Neuronal stem cell (in vitro differentiated cells): ENCODE results near the gene RGS6.

ENCODE experiments used
- DNase-seq: peaks from one replicate; pipeline ENCODE4 v3.0.0-alpha.2; 2013; ENCODE audit warnings: low spot score
- H2AFZ ChIP-seq: one replicate; pipeline ENCODE4 v1.6.1; 2013; ENCODE audit warnings: mild to moderate bottlenecking, low read length, inconsistent platforms
- H2AK5ac ChIP-seq: 2 replicates; pipeline ENCODE4 v1.6.1; 2013; ENCODE audit warnings: low read depth, mild to moderate bottlenecking, inconsistent platforms, low read length, moderate library complexity, mixed read lengths
- H2BK120ac ChIP-seq: 2 replicates; pipeline ENCODE4 v1.6.1; 2013; ENCODE audit warnings: low read depth, mild to moderate bottlenecking, inconsistent platforms, low read length, moderate library complexity, mixed read lengths
- H2BK12ac ChIP-seq: one replicate; pipeline ENCODE4 v1.6.1; 2013; ENCODE audit warnings: low read length, inconsistent platforms
- H2BK15ac ChIP-seq: 2 replicates; pipeline ENCODE4 v1.6.1; 2013; ENCODE audit warnings: mild to moderate bottlenecking, low read length, inconsistent platforms, mixed read lengths
- H2BK5ac ChIP-seq: one replicate; pipeline ENCODE4 v1.6.1; 2013; ENCODE audit warnings: inconsistent platforms, mild to moderate bottlenecking, low read length, moderate library complexity
- H3K14ac ChIP-seq: one replicate; pipeline ENCODE4 v1.6.1; 2013; ENCODE audit warnings: low read length, inconsistent platforms
- H3K18ac ChIP-seq: 2 replicates; pipeline ENCODE4 v1.6.1; 2013; ENCODE audit warnings: low read length, inconsistent platforms
- H3K23ac ChIP-seq: 2 replicates; pipeline ENCODE4 v1.6.1; 2013; ENCODE audit warnings: low read depth, mild to moderate bottlenecking, mixed read lengths, low read length, inconsistent platforms; ENCODE audit not compliant: poor library complexity
- H3K27ac ChIP-seq: replicated peaks from 3 replicates; pipeline ENCODE4 v1.5.1; 2013; ENCODE audit warnings: low read length, inconsistent platforms
- H3K27me3 ChIP-seq, 3 experiments: 2 replicates each; pipeline ENCODE4 v1.6.1; 2013; ENCODE audit warnings: low read length in 3 of 3, mild to moderate bottlenecking in 2 of 3, inconsistent platforms in 1 of 3, low read depth in 1 of 3, mixed read lengths in 1 of 3, moderate library complexity in 1 of 3; ENCODE audit not compliant: control insufficient read depth in 3 of 3, insufficient read depth in 3 of 3
- H3K36me3 ChIP-seq, 2 donors: replicated peaks in 1 of 2; 2 replicates each; pipeline ENCODE4 v1.6.1; 2013; ENCODE audit warnings: low read length in 2 of 2; ENCODE audit not compliant: control insufficient read depth in 2 of 2, insufficient read depth in 2 of 2
- H3K4ac ChIP-seq: 2 replicates; pipeline ENCODE4 v1.6.1; 2013; ENCODE audit warnings: inconsistent platforms, mild to moderate bottlenecking, low read length, moderate library complexity
- H3K4me1 ChIP-seq, 2 donors: 1 replicate in 1 of 2; 2 replicates in 1 of 2; pipeline ENCODE4 v1.6.1; 2013; ENCODE audit warnings: low read length in 2 of 2, low read depth in 1 of 2; ENCODE audit not compliant: control insufficient read depth in 2 of 2, insufficient read depth in 1 of 2
- H3K4me2 ChIP-seq: one replicate; pipeline ENCODE4 v1.6.1; 2013; ENCODE audit warnings: mild to moderate bottlenecking, low read length, inconsistent platforms; ENCODE audit not compliant: insufficient read depth, poor library complexity, severe bottlenecking
- H3K4me3 ChIP-seq, 2 donors: 2 replicates each; pipeline ENCODE4 v1.5.1; 2013; ENCODE audit warnings: low read length in 2 of 2, mild to moderate bottlenecking in 2 of 2, inconsistent platforms in 1 of 2, moderate library complexity in 1 of 2
- H3K79me1 ChIP-seq: one replicate; pipeline ENCODE4 v1.6.1; 2013; ENCODE audit warnings: low read depth, mild to moderate bottlenecking, inconsistent platforms, low read length, moderate library complexity
- H3K9ac ChIP-seq: one replicate; pipeline ENCODE4 v1.6.1; 2013; ENCODE audit warnings: mild to moderate bottlenecking, low read depth, low read length, inconsistent platforms; ENCODE audit not compliant: poor library complexity
- H3K9me3 ChIP-seq, 2 donors: replicated peaks in 1 of 2; 2 replicates each; pipeline versions ENCODE3 to v1.6.1; 2013; ENCODE audit warnings: low read length in 2 of 2, mild to moderate bottlenecking in 2 of 2, inconsistent platforms in 1 of 2, low read depth in 1 of 2, mixed read lengths in 1 of 2, moderate library complexity in 1 of 2; ENCODE audit not compliant: control insufficient read depth in 2 of 2, insufficient read depth in 1 of 2
- H4K8ac ChIP-seq: one replicate; pipeline ENCODE4 v1.6.1; 2013; ENCODE audit warnings: low read depth, mild to moderate bottlenecking, inconsistent platforms, low read length, moderate library complexity
- H4K91ac ChIP-seq: one replicate; pipeline ENCODE4 v1.6.1; 2013; ENCODE audit warnings: low read length, low read depth, mild to moderate bottlenecking, inconsistent platforms; ENCODE audit not compliant: poor library complexity
- WGBS, 2 donors: extraction: QIAGEN DNeasy Blood & Tissue Kit; methylation state at CpG; one replicate each; pipeline ENCODE4 v1.1.7; 2013; ENCODE audit warnings: missing lambda C conversion rate in 2 of 2, mixed read lengths in 1 of 2; ENCODE audit not compliant: insufficient read length in 2 of 2, insufficient replicate concordance in 1 of 2; ENCODE audit errors: extremely low coverage in 2 of 2; 5-methylcytosine and 5-hydroxymethylcytosine counted together

Gene RGS6

DNA sequence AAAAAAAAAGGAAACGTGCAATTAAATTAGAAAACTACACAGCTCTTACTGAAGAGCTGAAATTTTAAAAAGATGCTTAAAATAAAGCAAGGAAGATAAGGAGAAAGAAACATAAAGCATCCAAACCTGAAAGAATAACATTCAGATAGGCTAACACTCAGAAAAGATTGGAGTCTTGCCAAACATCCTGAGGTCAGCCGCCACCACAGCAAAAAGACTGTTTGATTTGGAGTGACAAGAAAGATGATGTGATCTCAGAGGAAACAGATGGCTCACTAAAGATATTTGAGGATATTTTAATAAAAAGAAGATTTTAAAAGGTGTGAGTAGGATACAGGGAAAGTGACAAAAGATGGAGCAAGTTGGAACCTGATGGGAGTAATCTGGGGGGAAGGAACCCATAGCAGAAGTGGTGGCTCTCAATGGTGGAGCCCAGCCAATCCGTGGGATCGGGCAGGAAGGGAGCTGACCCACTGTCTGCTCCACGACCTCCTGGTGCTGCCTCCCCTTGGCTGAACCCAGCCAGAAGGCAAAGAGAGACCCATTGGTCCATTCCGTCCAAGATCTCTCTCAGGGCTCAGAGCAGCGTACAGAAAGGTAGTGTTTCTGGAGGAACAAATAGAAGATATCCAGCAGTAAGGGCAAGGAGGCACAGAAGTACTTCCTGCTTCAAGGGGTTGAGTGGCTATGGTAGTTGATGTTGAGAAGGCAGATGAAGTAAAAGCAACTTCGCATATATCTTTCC lies 469.6 kb downstream of the RGS6 start:
- Histone ChIP-seq H2AK5ac (no peak overlapping the region), H2BK12ac (no peak overlapping the region), H3K4me2 (no peak overlapping the region), H2AFZ (peak overlapping the region; percentile 35), H3K14ac (no peak overlapping the region), H3K9me3 (no peaks in the 10 kb centered on the region), H3K23ac (no peak overlapping the region), H2BK5ac (no peak overlapping the region), H3K27ac (no peak overlapping the region), H2BK120ac (no peak overlapping the region), H3K4ac (no peak overlapping the region), H3K36me3 (no peaks in the 10 kb centered on the region), H3K4me3 (no peak overlapping the region), H3K18ac (no peak overlapping the region), H2BK15ac (no peak overlapping the region), H3K79me1 (no peaks in the 10 kb centered on the region), H3K27me3 (peaks cover 0 to 3% (median 0%) of the 10 kb centered on the region in 3 experiments), H4K91ac (no peak overlapping the region), H4K8ac (no peak overlapping the region), H3K9ac (no peak overlapping the region), H3K4me1 (peaks cover 0 to 3% of the 10 kb centered on the region in 2 donors)
- no CpG with 5 or more reads among the region's 8 CpGs for WGBS, 2 donors
- no peak for DNase-seq

DNA sequence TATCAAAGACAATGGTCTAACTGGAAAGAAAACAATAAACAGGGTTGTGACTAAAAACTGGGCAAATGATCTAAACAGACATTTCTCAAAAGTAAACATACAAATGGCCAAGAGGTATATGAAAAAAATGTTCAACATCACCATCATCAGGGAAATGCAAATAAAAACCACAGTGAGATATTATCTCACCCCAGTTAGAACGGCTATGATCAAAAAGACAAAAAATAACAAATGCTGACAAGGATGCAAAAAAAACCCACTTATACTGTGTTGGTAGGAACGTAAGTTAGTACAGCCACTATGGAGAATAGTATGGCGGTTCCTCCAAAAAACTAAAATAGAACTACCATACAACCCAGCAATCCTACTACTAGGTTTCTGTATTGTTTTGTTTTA lies 470.1 kb downstream of the RGS6 start:
- Histone ChIP-seq H3K79me1 (no peaks in the 10 kb centered on the region), H2BK15ac (no peak overlapping the region), H3K9me3 (no peaks in the 10 kb centered on the region), H3K23ac (no peak overlapping the region), H3K18ac (no peak overlapping the region), H4K8ac (no peak overlapping the region), H3K27ac (no peak overlapping the region), H3K36me3 (no peaks in the 10 kb centered on the region), H2BK5ac (no peak overlapping the region), H2BK12ac (no peak overlapping the region), H3K4me1 (peaks cover 0 to 3% of the 10 kb centered on the region in 2 donors), H2AFZ (no peak overlapping the region), H3K4me3 (no peak overlapping the region), H3K27me3 (peaks cover 0 to 3% (median 0%) of the 10 kb centered on the region in 3 experiments), H4K91ac (no peak overlapping the region), H3K9ac (no peak overlapping the region), H2BK120ac (no peak overlapping the region), H3K4ac (no peak overlapping the region), H3K4me2 (no peak overlapping the region), H2AK5ac (no peak overlapping the region), H3K14ac (no peak overlapping the region)
- no peak for DNase-seq
- WGBS, 2 donors, result no CpG with 5 or more reads among the region's 3 CpGs

GRCh38 chr14:72404106-72404774 lies 472.0 kb downstream of the RGS6 start:
- Histone ChIP-seq H3K27me3 (peaks cover 0 to 3% (median 0%) of the 10 kb centered on the region in 3 experiments), H3K27ac (no peak overlapping the region), H4K8ac (no peak overlapping the region), H2BK12ac (no peak overlapping the region), H3K9ac (no peak overlapping the region), H2BK120ac (no peak overlapping the region), H3K18ac (no peak overlapping the region), H3K4me2 (no peak overlapping the region), H3K4me1 (peaks cover 0 to 3% of the 10 kb centered on the region in 2 donors), H3K4me3 (peak overlapping the region in 1 of 2 donors; percentile 50), H3K4ac (no peak overlapping the region), H3K9me3 (peaks cover 0 to 2% of the 10 kb centered on the region in 2 donors), H3K14ac (no peak overlapping the region), H3K23ac (no peak overlapping the region), H2AK5ac (no peak overlapping the region), H2BK15ac (no peak overlapping the region), H4K91ac (no peak overlapping the region), H3K79me1 (no peaks in the 10 kb centered on the region), H2BK5ac (no peak overlapping the region), H2AFZ (no peak overlapping the region), H3K36me3 (no peaks in the 10 kb centered on the region)
- DNase-seq, result no peak
- WGBS, 2 donors, result no CpG with 5 or more reads among the region's 4 CpGs

DNA sequence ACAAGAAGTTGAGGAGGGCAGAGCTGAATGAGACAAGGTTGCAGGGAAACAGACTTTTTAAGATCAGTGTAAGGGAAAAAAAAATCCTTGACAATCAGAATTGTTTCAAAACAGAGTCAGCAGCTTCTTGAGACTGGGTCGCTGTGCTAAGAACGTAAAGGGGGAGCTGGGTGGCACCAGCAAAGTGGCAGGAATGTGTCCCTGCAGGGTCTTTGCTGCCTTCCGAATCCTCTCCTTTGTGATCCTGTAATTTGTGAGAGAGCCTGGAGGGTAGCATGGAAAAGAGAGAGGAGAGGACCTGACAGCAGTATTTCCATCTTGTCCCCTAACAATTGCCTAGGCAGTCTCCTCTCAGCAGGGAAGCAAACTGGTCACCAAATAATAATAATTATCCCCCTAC lies 472.8 kb downstream of the RGS6 start:
- no peak for DNase-seq
- Histone ChIP-seq H3K9ac (no peak overlapping the region), H3K36me3 (no peaks in the 10 kb centered on the region), H4K8ac (no peak overlapping the region), H3K27me3 (peaks cover 0 to 3% (median 0%) of the 10 kb centered on the region in 3 experiments), H4K91ac (no peak overlapping the region), H3K18ac (no peak overlapping the region), H3K23ac (no peak overlapping the region), H2AK5ac (no peak overlapping the region), H3K4ac (no peak overlapping the region), H3K27ac (no peak overlapping the region), H3K4me1 (peaks cover 0 to 3% of the 10 kb centered on the region in 2 donors), H2BK120ac (no peak overlapping the region), H3K4me3 (no peak overlapping the region), H3K14ac (no peak overlapping the region), H2BK15ac (no peak overlapping the region), H2BK12ac (no peak overlapping the region), H3K79me1 (no peaks in the 10 kb centered on the region), H2AFZ (no peak overlapping the region), H2BK5ac (no peak overlapping the region), H3K4me2 (no peak overlapping the region), H3K9me3 (peaks cover 0 to 3% of the 10 kb centered on the region in 2 donors)
- WGBS, 2 donors, result no CpG with 5 or more reads among the region's 3 CpGs
